Measurements from ENCODE around the gene LRFN2.

Gene LRFN2

GRCh38 chr6:40391851-40392517, 195.2 kb downstream of the LRFN2 start:
- Mint-ChIP-seq H3K4me1 (peaks cover 23% of the 10 kb centered on the region), H3K27ac (no peak overlapping the region), H3K36me3 (no peaks in the 10 kb centered on the region), H3K9me3 (no peaks in the 10 kb centered on the region), H3K4me3 (no peak overlapping the region)
- DNase-seq (ENCODE audit: low spot score in 2 of 2) (no peak), ATAC-seq (no peak)

- H3K4me1 Mint-ChIP-seq = peaks cover 23% of the 10 kb centered on the region
- ATAC-seq (no peak), DNase-seq (ENCODE audit: low spot score in 2 of 2) (no peak)
- H3K36me3 Mint-ChIP-seq = no peaks in the 10 kb centered on the region
- no peak overlapping the region for H3K27ac Mint-ChIP-seq
- no peak overlapping the region for H3K4me3 Mint-ChIP-seq
- no peaks in the 10 kb centered on the region for H3K9me3 Mint-ChIP-seq
Measured at GRCh38 chr6:40391086-40391485, 196.1 kb downstream of the LRFN2 start.

- peak in 1 of 2 donors; percentile 25 for DNase-seq (ENCODE audit: low spot score in 2 of 2)
- no peak for ATAC-seq
- Mint-ChIP-seq H3K36me3 (no peaks in the 10 kb centered on the region), H3K9me3 (no peaks in the 10 kb centered on the region), H3K4me1 (peaks cover 23% of the 10 kb centered on the region), H3K4me3 (no peak overlapping the region), H3K27ac (peak overlapping the region; percentile 40)
Measured at GRCh38 chr6:40390144-40390800, 196.9 kb downstream of the LRFN2 start.

GRCh38 chr6:40389254-40389653, 197.9 kb downstream of the LRFN2 start:
- Mint-ChIP-seq H3K4me1 (peaks cover 23% of the 10 kb centered on the region), H3K36me3 (no peaks in the 10 kb centered on the region), H3K4me3 (no peak overlapping the region), H3K9me3 (no peaks in the 10 kb centered on the region), H3K27ac (no peak overlapping the region)
- ATAC-seq (no peak), DNase-seq (ENCODE audit: low spot score in 2 of 2) (peak in 1 of 2 donors; percentile 12)

GRCh38 chr6:40387871-40388264, 199.3 kb downstream of the LRFN2 start:
- peaks cover 16% of the 10 kb centered on the region for H3K4me1 Mint-ChIP-seq
- peak in 1 of 2 donors; percentile 35 for DNase-seq (ENCODE audit: low spot score in 2 of 2)
- ATAC-seq = peak; percentile 27
- H3K9me3 Mint-ChIP-seq = no peaks in the 10 kb centered on the region
- H3K4me3 Mint-ChIP-seq = no peak overlapping the region
- H3K36me3 Mint-ChIP-seq = no peaks in the 10 kb centered on the region
- no peak overlapping the region for H3K27ac Mint-ChIP-seq

- Mint-ChIP-seq H3K4me1 (peaks cover 16% of the 10 kb centered on the region), H3K9me3 (no peaks in the 10 kb centered on the region), H3K36me3 (no peaks in the 10 kb centered on the region), H3K27ac (no peak overlapping the region), H3K4me3 (no peak overlapping the region)
- ATAC-seq (no peak), DNase-seq (ENCODE audit: low spot score in 2 of 2) (peak in 1 of 2 donors; percentile 26)
Measured at GRCh38 chr6:40387127-40387870, 199.9 kb downstream of the LRFN2 start.

- H3K27ac Mint-ChIP-seq = no peak overlapping the region
- H3K9me3 Mint-ChIP-seq = no peaks in the 10 kb centered on the region
- ATAC-seq = peak; percentile 17
- no peak for DNase-seq (ENCODE audit: low spot score in 2 of 2)
- peaks cover 16% of the 10 kb centered on the region for H3K4me1 Mint-ChIP-seq
- H3K4me3 Mint-ChIP-seq = no peak overlapping the region
- H3K36me3 Mint-ChIP-seq = no peaks in the 10 kb centered on the region
Measured at GRCh38 chr6:40386200-40386599, 201.0 kb downstream of the LRFN2 start.

GRCh38 chr6:40383348-40384115, 203.6 kb downstream of the LRFN2 start:
- H3K4me1 Mint-ChIP-seq = no peaks in the 10 kb centered on the region
- no peaks in the 10 kb centered on the region for H3K36me3 Mint-ChIP-seq
- ATAC-seq (no peak), DNase-seq (ENCODE audit: low spot score in 2 of 2) (peak in 1 of 2 donors; percentile 33)
- H3K4me3 Mint-ChIP-seq = no peak overlapping the region
- no peaks in the 10 kb centered on the region for H3K9me3 Mint-ChIP-seq
- H3K27ac Mint-ChIP-seq = no peak overlapping the region

- ATAC-seq (no peak), DNase-seq (ENCODE audit: low spot score in 2 of 2) (no peak)
- H3K4me3 Mint-ChIP-seq = no peak overlapping the region
- H3K27ac Mint-ChIP-seq = no peak overlapping the region
- no peaks in the 10 kb centered on the region for H3K36me3 Mint-ChIP-seq
- H3K9me3 Mint-ChIP-seq = no peaks in the 10 kb centered on the region
- H3K4me1 Mint-ChIP-seq = peaks cover 7% of the 10 kb centered on the region
Measured at GRCh38 chr6:40380271-40380670, 206.9 kb downstream of the LRFN2 start.

GRCh38 chr6:40379811-40380210, 207.4 kb downstream of the LRFN2 start:
- peaks cover 7% of the 10 kb centered on the region for H3K4me1 Mint-ChIP-seq
- ATAC-seq (no peak), DNase-seq (ENCODE audit: low spot score in 2 of 2) (no peak)
- no peak overlapping the region for H3K4me3 Mint-ChIP-seq
- no peak overlapping the region for H3K27ac Mint-ChIP-seq
- no peaks in the 10 kb centered on the region for H3K36me3 Mint-ChIP-seq
- no peaks in the 10 kb centered on the region for H3K9me3 Mint-ChIP-seq

GRCh38 chr6:40378725-40379074, 208.5 kb downstream of the LRFN2 start:
- no peak for ATAC-seq
- Mint-ChIP-seq H3K4me3 (no peak overlapping the region), H3K4me1 (peaks cover 7% of the 10 kb centered on the region), H3K9me3 (no peaks in the 10 kb centered on the region), H3K36me3 (no peaks in the 10 kb centered on the region), H3K27ac (no peak overlapping the region)
- peak in 1 of 2 donors; percentile 32 for DNase-seq (ENCODE audit: low spot score in 2 of 2)

- no peak overlapping the region for H3K27ac Mint-ChIP-seq
- ATAC-seq = no peak
Measured at GRCh38 chr6:40378071-40378724, 209.0 kb downstream of the LRFN2 start.

GRCh38 chr6:40377173-40377806, 209.9 kb downstream of the LRFN2 start:
- ATAC-seq = no peak
- Mint-ChIP-seq H3K4me3 (no peak overlapping the region), H3K9me3 (no peaks in the 10 kb centered on the region), H3K4me1 (peaks cover 7% of the 10 kb centered on the region), H3K36me3 (no peaks in the 10 kb centered on the region), H3K27ac (no peak overlapping the region)
- no peak for DNase-seq (ENCODE audit: low spot score in 2 of 2)

More at GRCh38 chr6:40378071-40378724, 209.0 kb downstream of the LRFN2 start:
- H3K36me3 Mint-ChIP-seq = no peaks in the 10 kb centered on the region
- H3K4me3 Mint-ChIP-seq = no peak overlapping the region
- peaks cover 7% of the 10 kb centered on the region for H3K4me1 Mint-ChIP-seq
- H3K9me3 Mint-ChIP-seq = no peaks in the 10 kb centered on the region
- peak in 1 of 2 donors; percentile 28 for DNase-seq (ENCODE audit: low spot score in 2 of 2)

GRCh38 chr6:40376113-40376650, 211.0 kb downstream of the LRFN2 start:
- ATAC-seq (no peak), DNase-seq (ENCODE audit: low spot score in 2 of 2) (no peak)
- H3K4me1 Mint-ChIP-seq = peaks cover 18% of the 10 kb centered on the region

More at GRCh38 chr6:40376113-40376650, 211.0 kb downstream of the LRFN2 start:
- H3K36me3 Mint-ChIP-seq = no peaks in the 10 kb centered on the region
- H3K27ac Mint-ChIP-seq = no peak overlapping the region
- no peak overlapping the region for H3K4me3 Mint-ChIP-seq
- no peaks in the 10 kb centered on the region for H3K9me3 Mint-ChIP-seq

All from stimulated activated effector memory CD8-positive, alpha-beta T cell treated with anti-CD3 and anti-CD28 coated beads, Interleukin-12 subunit alpha, Interleukin-12 subunit beta, amount 100 ng/mL, for 72 hours (primary cell).